Activated CD4-positive, alpha-beta T cell treated with anti-CD3 and anti-CD28 coated beads, Interleukin-2, amount 50 U/mL, for 24 hours (primary cell): ENCODE data around the gene ZNF609.
"Not testable (repeated sequence)": the region's sequence is repeated elsewhere in the genome, so short reads cannot be mapped to it uniquely, and the experiment has no call there.

Experiments used
- DNase-seq, 2 donors: peaks; one replicate each; pipeline ENCODE4 v3.0.0-alpha.2; 2020; ENCODE audit warnings: low read depth in 1 of 2, low spot score in 1 of 2

ZNF609 gene

DNA sequence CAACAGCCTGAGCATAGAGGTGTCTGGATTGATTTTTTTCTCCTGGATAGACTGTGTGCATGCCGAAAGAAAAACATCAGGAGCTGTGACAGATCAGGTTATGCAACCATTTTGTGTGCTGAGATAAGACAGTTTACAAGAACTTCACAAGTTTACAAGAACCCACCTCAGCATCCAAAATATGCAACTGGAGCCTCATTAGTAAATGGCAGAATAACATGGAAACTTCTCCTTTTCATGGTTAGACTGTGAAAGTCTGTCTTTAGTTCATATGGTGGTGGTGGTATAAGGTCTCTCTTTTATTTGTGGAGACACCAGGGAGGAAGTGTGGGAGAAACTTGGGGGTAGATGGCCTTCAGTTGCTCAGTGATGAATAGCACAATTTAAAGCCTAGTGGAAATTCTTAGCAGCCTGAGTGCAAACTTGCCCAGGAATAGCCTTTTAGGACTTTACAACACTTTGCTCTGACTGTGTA lies 3.7 kb upstream of the ZNF609 start:
- no peak for DNase-seq

DNA sequence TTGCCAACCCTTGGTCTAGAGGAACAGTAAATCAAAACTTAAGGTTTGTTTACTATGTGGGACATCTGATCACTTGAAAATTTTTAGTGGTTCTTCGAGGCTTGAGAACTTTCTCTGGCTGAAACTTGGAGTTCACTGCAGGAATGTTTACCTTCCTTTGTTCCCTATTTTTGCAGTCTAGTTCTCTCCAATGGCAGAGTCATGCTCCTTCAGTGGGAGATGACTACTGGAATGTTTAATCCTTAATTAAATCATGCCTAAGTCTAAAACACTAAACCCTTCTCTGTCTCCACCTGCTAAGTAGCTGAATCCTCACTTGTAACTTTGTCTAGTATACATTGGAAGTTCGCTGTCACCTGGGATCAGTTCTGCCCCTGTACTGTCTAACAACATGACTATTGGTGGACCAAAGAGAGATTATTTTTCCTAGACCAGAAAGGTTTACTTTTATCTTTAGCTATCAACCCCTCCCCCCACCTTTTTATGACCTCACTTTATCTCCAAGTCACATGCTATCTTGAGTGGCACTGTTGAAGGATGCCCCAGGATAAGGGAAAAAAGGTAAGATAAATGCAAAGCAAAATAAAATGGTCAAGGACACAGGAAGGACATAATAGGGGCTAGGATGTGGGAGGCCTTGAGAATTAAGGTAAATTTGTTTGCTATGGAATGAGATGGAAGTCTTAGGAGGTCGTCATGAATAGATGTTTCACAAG lies 1.2 kb upstream of the ZNF609 start:
- no peak for DNase-seq

DNA sequence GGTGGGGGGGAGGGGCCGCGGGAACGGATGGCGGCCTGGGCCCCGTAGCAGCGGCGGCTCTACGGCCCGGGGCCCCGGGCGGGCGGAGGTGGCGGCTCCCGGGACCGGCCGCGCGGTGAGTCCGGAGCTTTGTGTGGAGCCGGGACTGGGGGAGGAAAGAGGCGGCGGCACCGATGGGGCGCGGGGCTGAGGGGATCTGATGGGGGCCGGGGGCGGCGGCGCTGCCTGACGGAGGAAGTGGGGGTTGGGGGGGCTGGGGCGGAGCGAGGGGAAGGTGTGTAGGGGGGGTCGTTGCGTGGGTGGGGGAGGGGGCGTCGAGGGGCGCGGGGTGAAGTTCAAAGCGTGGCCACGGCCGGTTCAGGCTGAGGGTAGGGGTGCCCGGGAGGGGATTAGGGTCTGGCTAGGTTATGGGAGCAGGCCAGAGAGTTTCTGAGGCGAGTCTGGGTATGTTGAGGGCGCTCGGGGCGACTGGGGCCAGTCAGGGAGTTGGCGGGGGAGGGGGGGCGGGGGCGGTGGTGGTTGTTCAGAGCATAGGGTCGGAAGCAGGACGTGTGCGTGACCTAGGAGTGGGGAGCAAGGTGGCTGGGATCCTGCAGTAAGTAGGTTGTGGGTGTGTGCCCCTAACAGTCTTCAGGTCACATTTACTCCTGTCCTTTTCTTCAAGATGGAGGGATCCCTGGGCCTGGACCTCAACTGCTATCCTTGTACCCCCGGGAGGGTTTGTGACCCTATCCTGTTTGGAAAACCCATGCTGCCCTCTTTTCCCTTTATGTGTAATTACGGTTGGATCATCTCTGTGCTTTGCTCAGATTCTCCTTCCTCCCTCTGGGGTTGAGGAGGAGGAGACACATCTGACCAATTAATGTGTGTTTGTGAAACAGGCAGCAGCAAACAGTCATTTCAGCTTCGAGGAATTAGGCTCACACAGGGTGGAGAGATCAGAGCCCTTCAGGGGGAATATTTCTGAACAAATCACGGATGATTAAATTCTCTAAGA lies 644 bp downstream of the ZNF609 start:
- DNase-seq, result peak; percentile 10 to 19

DNA sequence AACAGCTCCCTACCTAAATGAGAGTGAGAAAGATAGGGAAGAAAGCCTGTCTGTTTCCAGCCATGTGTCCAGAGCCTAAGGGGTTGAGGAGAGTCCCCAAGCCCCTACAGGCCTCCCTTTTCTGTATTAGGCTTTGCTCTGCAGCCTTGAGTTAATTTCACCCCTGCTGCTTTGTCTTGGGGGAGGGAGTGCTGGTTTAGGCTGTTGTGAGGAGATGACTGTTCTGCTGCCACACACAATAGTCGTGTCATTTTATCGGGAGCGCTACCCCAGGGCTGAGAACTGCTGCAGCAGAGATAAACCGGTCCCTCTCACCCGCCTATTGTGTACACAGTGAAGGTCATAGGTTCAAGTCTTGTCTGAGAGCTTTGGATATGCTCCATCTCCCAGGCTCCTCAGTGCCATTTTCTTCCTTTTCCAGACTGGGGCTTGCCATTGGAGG lies 1.4 kb downstream of the ZNF609 start:
- DNase-seq, result peak in 1 of 2 donors; percentile 8

DNA sequence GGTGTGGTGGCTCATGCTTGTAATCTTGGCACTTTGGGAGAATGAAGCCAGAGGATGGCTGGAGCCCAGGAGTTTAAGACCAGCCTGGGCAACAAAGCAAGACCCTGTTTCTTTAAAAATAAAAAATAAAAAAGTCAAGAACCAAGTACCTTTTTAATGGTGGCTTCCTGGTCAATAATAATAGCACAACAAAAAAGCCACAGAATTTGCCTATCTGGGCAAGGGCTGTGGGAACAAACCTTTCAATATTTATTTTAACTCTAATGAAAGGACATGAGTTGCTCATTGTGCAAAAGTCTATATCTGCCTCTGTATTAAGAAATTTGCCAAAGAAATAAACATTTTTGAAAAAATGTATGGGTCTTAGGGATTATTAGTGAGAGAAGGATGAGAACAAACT lies 2.1 kb downstream of the ZNF609 start:
- DNase-seq, result no peak

DNA sequence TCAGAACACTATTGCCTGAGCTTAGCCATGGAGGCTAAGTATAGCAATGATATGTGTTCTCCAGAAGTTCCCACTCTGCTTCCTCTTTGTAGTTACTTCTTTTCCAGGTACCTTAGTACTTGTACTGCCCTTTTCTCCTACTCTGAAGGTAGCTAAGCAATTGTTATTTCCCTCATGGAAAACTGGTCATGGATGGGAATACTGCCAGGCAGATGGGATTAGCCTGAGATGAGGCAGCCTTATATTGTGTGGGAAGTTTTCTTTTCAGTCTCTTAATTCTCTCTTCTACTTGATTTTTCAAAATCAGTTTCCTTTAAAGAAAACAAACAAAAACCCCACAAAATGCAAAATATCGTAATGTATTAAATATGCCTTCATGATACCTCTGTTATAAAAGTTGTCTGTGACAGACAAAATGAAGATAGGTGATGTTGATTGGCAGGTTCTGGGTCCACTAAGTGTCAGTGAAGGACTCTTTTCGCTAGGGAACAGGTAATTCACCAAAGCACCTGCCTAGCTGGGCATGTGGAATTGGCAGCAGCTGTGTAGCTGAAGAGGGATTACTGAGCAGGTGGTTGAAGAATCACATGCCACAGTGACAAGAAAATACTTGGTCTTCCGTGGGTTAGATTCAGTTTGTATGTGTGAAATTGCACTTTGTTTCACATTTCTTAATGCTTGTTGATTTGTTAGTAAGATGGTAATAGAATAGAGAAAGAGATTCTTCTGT lies 4.1 kb downstream of the ZNF609 start:
- no peak for DNase-seq

DNA sequence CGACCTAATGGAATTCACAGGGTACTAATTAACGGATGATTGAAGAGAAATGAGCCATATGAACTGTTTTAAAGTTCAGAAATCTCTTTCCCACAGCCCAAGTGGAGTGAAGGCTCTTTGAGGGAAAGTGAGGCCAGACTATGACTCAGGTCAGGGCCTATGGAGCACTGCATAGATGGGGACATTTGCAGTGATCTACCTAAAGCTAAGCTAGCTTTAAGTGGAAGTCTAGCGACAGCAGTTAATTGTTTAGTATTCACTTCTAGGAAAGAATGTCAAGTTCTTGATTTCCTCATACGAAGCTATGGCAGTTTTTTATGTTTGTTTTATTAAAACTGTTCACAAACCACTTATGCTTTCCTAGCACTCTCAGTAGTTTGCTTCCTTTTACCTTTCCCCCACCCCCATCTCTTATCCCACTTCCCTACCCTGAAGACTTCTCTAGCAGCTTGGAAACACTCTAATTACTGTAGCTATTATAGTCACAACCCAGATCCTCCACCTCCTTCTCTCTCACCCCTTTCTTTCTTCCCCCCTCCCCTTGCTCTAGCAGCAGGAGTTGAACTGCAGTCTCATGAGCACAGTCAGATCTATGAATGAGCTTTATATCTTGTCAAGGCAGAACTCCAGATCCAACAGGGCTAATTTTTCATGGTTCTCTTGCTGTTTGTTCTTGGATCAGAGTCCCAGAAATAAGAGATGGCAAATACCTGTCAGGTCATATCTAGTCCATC lies 6.2 kb downstream of the ZNF609 start:
- no peak for DNase-seq

DNA sequence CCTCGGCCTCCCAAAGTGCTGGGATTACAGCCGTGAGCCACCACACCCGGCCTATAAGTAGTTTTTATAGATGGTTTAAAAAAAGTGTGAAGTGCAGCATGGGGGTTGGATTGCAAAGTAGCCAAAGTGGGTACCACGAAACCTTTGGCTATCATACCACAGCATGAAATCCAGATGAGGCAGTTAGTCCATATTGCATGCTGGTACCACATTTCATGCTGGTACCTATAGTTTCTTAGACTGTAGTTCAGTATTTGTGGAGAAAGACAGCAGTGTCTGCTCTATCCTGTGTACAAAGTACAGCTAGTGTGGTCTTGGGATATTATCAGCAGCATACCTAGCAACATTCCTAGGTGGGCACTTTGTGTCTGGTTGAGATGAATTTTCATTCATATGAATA lies 11.8 kb downstream of the ZNF609 start:
- no peak for DNase-seq

DNA sequence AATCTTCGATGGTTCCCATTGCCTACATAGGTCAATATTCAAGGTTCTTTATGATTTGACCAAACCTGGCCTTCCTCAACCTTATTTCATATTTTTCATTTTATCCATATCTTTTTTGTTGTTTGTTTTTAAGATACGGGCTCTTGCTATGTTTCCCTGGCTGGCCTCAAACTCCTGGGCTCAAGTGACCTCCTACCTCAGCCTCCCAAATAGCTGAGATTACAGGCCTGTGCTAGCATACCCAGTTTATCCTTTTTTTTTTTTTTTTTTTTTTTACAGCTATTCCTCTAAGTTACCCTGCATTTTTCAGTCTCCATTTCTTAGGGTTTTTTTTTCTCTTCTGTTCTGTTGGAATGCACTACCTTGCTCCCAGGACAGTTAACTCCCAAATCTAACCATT lies 14.5 kb downstream of the ZNF609 start:
- DNase-seq, result no peak

DNA sequence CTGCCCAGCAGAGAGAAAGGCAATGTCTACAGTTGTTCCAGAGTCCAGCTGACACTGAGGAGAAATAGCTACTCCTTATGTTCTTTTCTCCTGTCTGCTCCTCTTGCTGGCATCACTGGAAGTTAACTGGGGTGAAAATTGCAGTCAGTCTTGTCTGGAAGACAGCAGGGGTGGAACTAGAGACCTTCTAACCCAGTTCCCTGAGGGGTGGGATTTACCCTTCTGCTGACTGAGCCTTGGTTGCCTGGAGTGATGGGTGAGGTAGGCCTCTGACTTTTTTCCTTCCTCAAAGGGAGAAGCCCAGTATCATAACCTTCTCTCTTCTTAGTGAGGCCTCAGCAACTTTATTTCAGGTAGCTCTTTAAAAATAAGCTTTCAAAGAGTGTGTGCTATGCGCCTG lies 16.2 kb downstream of the ZNF609 start:
- no peak for DNase-seq

DNA sequence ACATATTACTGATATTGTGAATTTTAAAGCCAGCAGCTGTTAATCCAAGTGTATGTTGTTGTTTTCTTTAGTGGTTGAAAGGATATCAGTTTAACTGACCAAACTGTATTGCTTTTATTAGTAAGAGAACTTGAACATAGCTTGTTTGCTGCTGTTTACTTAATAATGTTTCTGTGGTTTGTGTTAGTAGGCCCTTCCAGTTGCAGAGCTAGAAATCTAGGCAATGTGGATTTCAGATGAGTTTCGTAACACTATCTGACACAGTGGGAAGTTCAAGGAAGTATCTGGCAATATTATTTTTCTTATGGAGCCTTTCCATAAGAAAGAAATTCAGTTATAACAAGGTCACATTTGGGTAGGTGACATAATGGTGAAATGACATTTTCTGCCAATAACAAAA lies 18.5 kb downstream of the ZNF609 start:
- DNase-seq, result no peak

DNA sequence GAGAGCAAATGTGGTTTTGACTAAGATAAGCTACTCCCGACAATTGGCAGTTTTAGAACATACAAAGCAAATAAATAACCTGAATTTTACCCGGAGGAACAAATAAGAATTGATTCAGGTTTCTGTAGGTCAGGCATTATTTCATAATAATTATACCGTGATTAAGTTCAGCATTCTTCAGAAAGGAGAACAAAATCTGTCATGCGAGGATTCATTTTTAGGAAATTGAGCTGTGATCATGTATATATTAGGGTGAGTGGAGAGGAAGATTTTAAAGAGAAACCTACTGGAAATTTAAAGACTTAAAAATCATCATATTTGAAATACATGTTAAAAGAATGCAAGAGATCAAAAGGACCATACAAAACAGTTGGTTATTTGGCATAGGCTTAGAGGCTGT lies 20.5 kb downstream of the ZNF609 start:
- no peak for DNase-seq

DNA sequence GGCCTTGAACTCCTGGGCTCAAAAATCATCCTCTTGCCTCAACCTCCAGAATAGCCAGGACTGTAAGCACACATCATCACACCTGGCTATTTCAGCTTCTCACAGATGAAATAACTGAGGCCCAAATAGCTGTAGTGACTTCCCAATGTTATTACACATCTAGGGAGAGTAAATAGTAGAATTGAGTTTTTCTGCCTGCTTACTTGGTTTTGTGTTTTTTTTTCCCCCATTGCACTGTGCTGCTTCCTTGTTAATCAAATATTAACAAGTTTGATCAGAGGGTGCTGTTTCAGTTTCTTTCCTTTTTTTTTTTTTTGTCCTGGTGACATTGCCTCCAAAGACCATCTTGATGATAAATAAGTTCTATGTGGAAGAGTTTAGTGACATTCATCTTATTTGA lies 23.4 kb downstream of the ZNF609 start:
- no peak for DNase-seq

DNA sequence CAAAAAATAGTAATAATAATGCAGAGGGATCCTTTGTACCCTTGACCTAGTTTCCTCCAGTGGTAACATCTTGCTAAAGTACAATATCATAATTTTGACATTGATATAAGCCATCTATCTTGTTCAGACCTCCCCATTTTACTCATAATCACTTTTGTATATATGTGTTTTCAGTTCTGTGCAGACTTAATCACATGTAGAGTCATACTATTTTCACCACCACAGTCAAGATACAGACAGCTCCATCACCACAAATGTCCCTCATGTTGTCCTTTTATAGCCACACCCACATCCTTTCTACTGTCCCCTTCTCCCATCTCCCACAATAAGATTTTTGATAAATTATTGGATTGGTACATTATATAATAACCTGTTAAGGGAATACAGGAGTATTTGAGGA lies 25.4 kb downstream of the ZNF609 start:
- DNase-seq, result no peak

DNA sequence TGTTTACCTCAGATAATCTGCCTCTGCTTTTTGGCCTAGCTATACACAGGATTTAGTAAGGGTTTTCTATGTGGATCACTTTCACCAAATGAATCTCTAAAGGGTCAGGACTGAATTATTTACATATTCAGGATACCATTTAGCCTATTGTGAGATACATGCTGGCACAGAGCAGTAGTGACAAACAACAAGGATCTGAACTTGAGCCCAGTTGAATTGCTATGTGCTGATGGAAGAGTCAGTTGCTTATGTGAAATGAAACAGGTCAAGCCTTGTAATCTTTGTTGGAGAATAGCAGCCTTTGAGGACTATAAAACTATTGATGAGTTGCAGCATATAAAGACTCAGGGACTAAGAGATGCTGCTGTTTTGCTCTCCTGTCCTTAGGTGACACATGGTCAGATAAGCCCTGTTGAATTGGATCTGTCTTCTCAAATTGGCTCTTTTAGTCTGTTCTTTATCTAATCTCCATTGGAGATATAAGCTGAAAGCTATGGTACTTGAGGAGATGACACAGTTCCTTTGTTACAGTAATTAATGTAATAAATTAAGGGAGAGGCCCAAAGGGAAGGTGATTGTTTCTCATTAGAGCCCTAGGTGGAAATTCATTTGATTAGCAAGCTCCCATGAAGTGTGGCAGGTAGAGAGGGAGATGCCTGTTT lies 30.4 kb downstream of the ZNF609 start:
- no peak for DNase-seq

DNA sequence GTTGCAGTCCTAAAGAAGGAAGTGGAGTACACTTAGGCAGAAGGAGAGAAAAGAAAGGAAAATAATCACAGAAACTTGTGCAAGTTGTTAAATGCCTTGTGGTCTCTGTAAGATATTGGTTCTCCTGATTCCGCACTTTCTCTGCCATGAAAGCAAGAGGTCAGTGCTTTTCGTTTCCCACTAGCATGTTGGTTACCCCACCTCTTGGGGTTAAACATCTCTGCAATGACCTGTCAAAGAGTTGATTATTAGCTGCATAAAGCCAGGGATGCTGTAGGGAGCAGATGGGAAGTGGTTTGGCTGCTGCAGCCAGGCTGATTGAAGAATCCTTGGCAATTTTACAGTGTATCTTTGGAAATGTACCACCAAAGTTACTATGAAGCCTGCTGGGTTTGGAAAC lies 33.3 kb downstream of the ZNF609 start:
- no peak for DNase-seq

DNA sequence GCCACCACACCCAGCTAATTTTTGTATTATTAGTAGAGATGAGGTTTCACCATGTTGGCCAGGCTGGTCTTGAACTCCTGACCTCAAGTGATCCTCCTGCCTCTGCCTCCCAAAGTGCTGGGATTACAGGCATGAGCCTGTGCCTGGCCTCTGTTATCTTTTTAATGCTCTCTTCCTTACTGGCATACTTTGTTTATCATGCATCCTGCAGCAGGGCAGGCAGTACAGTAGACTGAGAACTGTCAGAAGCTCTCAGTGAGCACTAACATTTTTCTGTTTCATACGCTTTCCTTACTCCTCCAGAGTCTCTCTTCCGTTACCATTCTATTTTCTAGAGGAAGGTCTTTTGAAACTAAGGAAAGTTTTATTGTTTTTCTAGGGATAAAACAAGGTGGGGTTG lies 35.6 kb downstream of the ZNF609 start:
- not testable (repeated sequence) for DNase-seq

DNA sequence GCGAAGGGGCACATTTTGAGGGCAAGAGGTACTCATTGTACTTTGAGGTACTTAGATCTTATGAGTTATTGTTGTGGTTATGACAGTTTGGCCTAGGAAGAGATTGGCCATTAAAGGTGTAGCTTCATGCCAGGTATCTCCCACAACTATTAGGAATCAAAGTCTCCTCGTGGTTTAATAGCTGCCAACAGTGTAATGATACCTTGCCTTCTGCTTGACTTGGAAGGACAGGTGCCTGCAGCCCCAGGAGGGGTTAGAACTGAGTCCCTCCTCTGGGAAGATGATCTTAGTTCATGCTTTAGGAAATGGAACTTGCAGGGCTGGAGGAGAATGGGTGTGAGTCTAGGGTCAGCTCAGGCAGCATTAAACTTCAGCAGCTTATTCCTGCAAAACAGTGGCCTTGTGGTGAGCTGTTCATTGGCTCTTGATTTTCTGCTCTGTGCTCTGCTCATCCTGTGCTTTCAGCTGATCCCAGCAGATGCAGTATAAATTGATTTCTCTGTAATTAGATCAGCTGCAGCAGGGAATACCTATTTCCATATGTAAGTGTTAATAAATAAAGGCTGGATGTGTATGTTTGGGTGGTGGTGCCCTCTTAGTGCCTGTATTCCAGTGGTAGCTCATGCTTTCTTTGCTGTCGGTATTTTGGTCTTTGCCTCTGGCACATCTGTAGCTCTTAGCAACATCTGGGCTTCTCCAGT lies 40.5 kb downstream of the ZNF609 start:
- no peak for DNase-seq

DNA sequence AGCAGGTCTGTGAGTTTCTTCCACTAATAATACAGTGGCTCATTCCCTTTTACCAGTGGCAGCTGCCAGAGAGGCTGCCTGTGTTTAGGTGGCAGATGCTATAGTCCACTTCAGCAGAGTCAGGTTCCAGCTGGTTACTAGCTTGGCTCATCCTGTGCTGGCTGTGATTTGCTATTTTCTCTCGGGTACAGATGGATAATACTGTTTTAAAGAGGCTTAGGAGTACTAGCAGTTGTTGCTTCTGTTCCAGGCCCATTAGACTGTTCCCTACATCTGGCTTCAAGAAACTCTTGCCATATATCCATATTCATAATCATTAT lies 41.0 kb downstream of the ZNF609 start:
- DNase-seq, result no peak

DNA sequence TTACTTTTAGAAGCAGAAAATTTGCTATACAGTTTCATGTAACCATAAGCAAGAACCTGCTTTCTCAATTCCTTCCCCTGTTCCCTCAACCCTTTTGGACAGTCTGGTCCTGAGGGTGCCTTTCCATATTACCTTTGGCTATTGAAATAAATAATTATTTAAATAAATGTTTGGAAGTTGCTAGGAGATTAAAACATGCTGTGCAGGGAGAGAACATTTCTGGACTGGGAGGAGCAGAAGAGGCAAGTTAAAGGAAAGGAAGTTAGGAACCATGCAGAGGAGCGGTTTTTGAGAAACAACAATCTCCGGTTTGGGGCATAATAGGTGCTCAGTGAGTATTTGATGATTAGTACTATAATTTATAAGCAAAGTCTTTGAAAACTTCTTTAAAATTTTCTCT lies 41.8 kb downstream of the ZNF609 start:
- no peak for DNase-seq
